ENCODE data around the gene SLC16A2. TPM values are rescaled to one million over a fixed set of nuclear protein-coding genes. Genes with fewer than 3 reads are reported as not detected.

SLC16A2 gene
- total RNA-seq, 4 donors from 2014 or later = 1.7 to 16.8 (median 5.5) TPM

GRCh38 chrX:74446876-74447275 lies 25.6 kb downstream of the SLC16A2 start:
- H3K9me3 ChIP-seq = no peaks in the 10 kb centered on the region

GRCh38 chrX:74448669-74449068 lies 27.4 kb downstream of the SLC16A2 start:
- H3K9me3 ChIP-seq = no peaks in the 10 kb centered on the region
- H3K36me3 ChIP-seq = no peaks in the 10 kb centered on the region
- TF ChIP-seq CTCF (IDR thresholded peaks at IDR 0.05) (no peak), POLR2AphosphoS5 (IDR thresholded peaks at IDR 0.05) (no peak), EP300 (IDR thresholded peaks at IDR 0.05; ENCODE audit: low read depth) (no peak)
- no peak overlapping the region for H3K27ac ChIP-seq
- DNase-seq = no peak
- WGBS, 2 donors (ENCODE audit: low coverage in 1 of 2) = 82 to 100% methylated on average over 2 to 5 of the region's 5 CpGs
- no peaks in the 10 kb centered on the region for H3K4me1 ChIP-seq
- no peaks in the 10 kb centered on the region for H3K27me3 ChIP-seq
- in situ Hi-C loops (cut with MboI; ENCODE audit: low pct_ligation_motif_present in 1 of 4, low pct_unique_long_range_greater_than_20kb in 1 of 4, low sequenced_read_pairs in 3 of 4) = no loop called here
- H3K4me3 ChIP-seq = no peak overlapping the region
- intact Hi-C loops (cut with DNase I; ENCODE audit: low total_unique reads) = no loop called here

More at GRCh38 chrX:74446876-74447275, 25.6 kb downstream of the SLC16A2 start:
- no peaks in the 10 kb centered on the region for H3K36me3 ChIP-seq
- H3K4me1 ChIP-seq = no peaks in the 10 kb centered on the region
- no peaks in the 10 kb centered on the region for H3K27me3 ChIP-seq
- no peak overlapping the region for H3K4me3 ChIP-seq
- no peak for TF ChIP-seq POLR2AphosphoS5 (IDR thresholded peaks at IDR 0.05)
- no peak for TF ChIP-seq EP300 (IDR thresholded peaks at IDR 0.05; ENCODE audit: low read depth)
- TF ChIP-seq CTCF (IDR thresholded peaks at IDR 0.05) = no peak
- no peak for TF ChIP-seq POLR2A (IDR thresholded peaks at IDR 0.05)
- in situ Hi-C loops (cut with MboI; ENCODE audit: low pct_ligation_motif_present in 1 of 4, low pct_unique_long_range_greater_than_20kb in 1 of 4, low sequenced_read_pairs in 3 of 4) (no loop called here), intact Hi-C loops (cut with DNase I; ENCODE audit: low total_unique reads) (no loop called here)
- WGBS, 2 donors (ENCODE audit: low coverage in 1 of 2) = 66% methylated on average over 1 of the region's 1 CpG; no CpG with 5 or more reads in 1 of the 2 donors
- DNase-seq = no peak
- no peak overlapping the region for H3K27ac ChIP-seq

- no peaks in the 10 kb centered on the region for H3K36me3 ChIP-seq
- no peak for DNase-seq
- WGBS, 2 donors (ENCODE audit: low coverage in 1 of 2) = 59% methylated on average over 2 of the region's 2 CpGs; no CpG with 5 or more reads in 1 of the 2 donors
- H3K9me3 ChIP-seq = no peaks in the 10 kb centered on the region
- H3K4me1 ChIP-seq = no peaks in the 10 kb centered on the region
- no peaks in the 10 kb centered on the region for H3K27me3 ChIP-seq
- in situ Hi-C loops (cut with MboI; ENCODE audit: low pct_ligation_motif_present in 1 of 4, low pct_unique_long_range_greater_than_20kb in 1 of 4, low sequenced_read_pairs in 3 of 4) = no loop called here
- TF ChIP-seq CTCF (IDR thresholded peaks at IDR 0.05) = no peak
- TF ChIP-seq POLR2AphosphoS5 (IDR thresholded peaks at IDR 0.05) = no peak
- no peak for TF ChIP-seq EP300 (IDR thresholded peaks at IDR 0.05; ENCODE audit: low read depth)
- TF ChIP-seq POLR2A (IDR thresholded peaks at IDR 0.05) = no peak
- intact Hi-C loops (cut with DNase I; ENCODE audit: low total_unique reads) = no loop called here
- H3K27ac ChIP-seq = no peak overlapping the region
- no peak overlapping the region for H3K4me3 ChIP-seq
These were observed 28.1 kb downstream of the SLC16A2 start for GRCh38 chrX:74449322-74449936.

GRCh38 chrX:74449937-74450330 lies 28.6 kb downstream of the SLC16A2 start:
- WGBS, 2 donors (ENCODE audit: low coverage in 1 of 2) = 60 to 62% methylated on average over 2 to 3 of the region's 3 CpGs
- no peak for TF ChIP-seq CTCF (IDR thresholded peaks at IDR 0.05)
- TF ChIP-seq POLR2A (IDR thresholded peaks at IDR 0.05) = no peak
- no peak for TF ChIP-seq EP300 (IDR thresholded peaks at IDR 0.05; ENCODE audit: low read depth)
- TF ChIP-seq POLR2AphosphoS5 (IDR thresholded peaks at IDR 0.05) = no peak
- Histone ChIP-seq H3K9me3 (no peaks in the 10 kb centered on the region), H3K4me1 (no peaks in the 10 kb centered on the region), H3K27ac (no peak overlapping the region), H3K27me3 (no peaks in the 10 kb centered on the region), H3K36me3 (no peaks in the 10 kb centered on the region), H3K4me3 (no peak overlapping the region)
- intact Hi-C loops (cut with DNase I; ENCODE audit: low total_unique reads) (no loop called here), in situ Hi-C loops (cut with MboI; ENCODE audit: low pct_ligation_motif_present in 1 of 4, low pct_unique_long_range_greater_than_20kb in 1 of 4, low sequenced_read_pairs in 3 of 4) (no loop called here)
- DNase-seq = no peak

Measured in transverse colon (tissue), 4 donors.